NCI-H82 (cell line): ENCODE results near the gene METRN.

Source experiments
- DNase-seq: peaks from one replicate; lab custom pipeline; 2025; lab: John Stamatoyannopoulos, UW

The METRN gene

GRCh38 chr16:760065-760464, 45.1 kb downstream of the METRN start:
- no peak for DNase-seq

GRCh38 chr16:760545-761343, 45.8 kb downstream of the METRN start, which contains the start of gene MSLN:
TSS of gene MSLN (plus strand) at chr16:760734. CDS start at chr16:762681, 1,947 bp downstream.
- DNase-seq, result no peak

- no peak for DNase-seq
Observed at GRCh38 chr16:761625-762513, 47.0 kb downstream of the METRN start.

GRCh38 chr16:762595-763268, 47.8 kb downstream of the METRN start:
- no peak for DNase-seq

GRCh38 chr16:763369-764183, 48.7 kb downstream of the METRN start:
- DNase-seq, result no peak

GRCh38 chr16:764184-764750, 49.3 kb downstream of the METRN start:
- DNase-seq, result no peak

GRCh38 chr16:764848-765487, 50.0 kb downstream of the METRN start:
- DNase-seq, result no peak

GRCh38 chr16:765488-765865, 50.6 kb downstream of the METRN start:
- DNase-seq, result no peak

- no peak for DNase-seq
Observed at GRCh38 chr16:766008-766819, 51.3 kb downstream of the METRN start.

GRCh38 chr16:766820-767640, 52.1 kb downstream of the METRN start:
- no peak for DNase-seq

- no peak for DNase-seq
Observed at GRCh38 chr16:767743-768235, 52.9 kb downstream of the METRN start.

- no peak for DNase-seq
Observed at GRCh38 chr16:768428-768827, 53.5 kb downstream of the METRN start.
